Endodermal cell (in vitro differentiated cells): Measurements from ENCODE around the gene TTC23L. TPM values are rescaled to one million over a fixed set of nuclear protein-coding genes. Genes with fewer than 3 reads are reported as not detected.

Experiments
- DNase-seq: peaks from one replicate; pipeline ENCODE4 v3.0.0-alpha.2; 2017
- H3K27ac ChIP-seq: 2 replicates; pipeline ENCODE4 v1.5.1; 2013; ENCODE audit warnings: mild to moderate bottlenecking, low read depth, low read length, moderate library complexity
- H3K27me3 ChIP-seq: 2 replicates; pipeline ENCODE4 v1.6.1; 2013; ENCODE audit warnings: mild to moderate bottlenecking, low read length, moderate library complexity; ENCODE audit not compliant: insufficient read depth, control insufficient read depth, poor library complexity, severe bottlenecking
- H3K36me3 ChIP-seq: 2 replicates; pipeline ENCODE4 v1.7.0; 2013; ENCODE audit warnings: mild to moderate bottlenecking, low read length, moderate library complexity; ENCODE audit not compliant: control insufficient read depth, insufficient read depth
- H3K4me1 ChIP-seq: one replicate; pipeline ENCODE4 v1.7.0; 2013; ENCODE audit warnings: low read length; ENCODE audit not compliant: control insufficient read depth, insufficient read depth
- H3K4me3 ChIP-seq: 2 replicates; pipeline ENCODE4 v1.5.1; 2013; ENCODE audit warnings: mild to moderate bottlenecking, low read length, moderate library complexity
- H3K9ac ChIP-seq: 2 replicates; pipeline ENCODE4 v1.6.1; 2013; ENCODE audit warnings: mild to moderate bottlenecking, low read length, moderate library complexity; ENCODE audit not compliant: poor library complexity, severe bottlenecking; ENCODE audit errors: extremely low read depth
- H3K9me3 ChIP-seq: 2 replicates; pipeline ENCODE4 v1.6.1; 2013; ENCODE audit warnings: mild to moderate bottlenecking, low read length, moderate library complexity; ENCODE audit not compliant: control insufficient read depth
- H3K27ac Mint-ChIP-seq: 2 replicates; pipeline ENCODE4 v1.8.0; 2020; ENCODE audit warnings: mixed read lengths
- H3K27me3 Mint-ChIP-seq: 2 replicates; pipeline ENCODE4 v1.8.0; 2021; ENCODE audit warnings: mild to moderate bottlenecking, mixed read lengths; ENCODE audit not compliant: insufficient read depth
- H3K36me3 Mint-ChIP-seq: 2 replicates; pipeline ENCODE4 v1.8.0; 2020; ENCODE audit warnings: low read depth, mixed read lengths
- H3K4me1 Mint-ChIP-seq: 2 replicates; pipeline ENCODE4 v1.8.0; 2020; ENCODE audit warnings: mixed read lengths
- H3K4me3 Mint-ChIP-seq: 2 replicates; pipeline ENCODE4 v1.8.0; 2020; ENCODE audit warnings: mild to moderate bottlenecking, moderate library complexity, mixed read lengths
- H3K9me3 Mint-ChIP-seq: 2 replicates; pipeline ENCODE4 v1.8.0; 2020; ENCODE audit warnings: mild to moderate bottlenecking, mixed read lengths
- WGBS, 2 experiments: methylation state at CpG; one replicate each; pipeline versions ENCODE4 v1.1.5 to v1.1.7; 2013; ENCODE audit warnings: missing lambda C conversion rate in 2 of 2, mixed read lengths in 1 of 2; ENCODE audit not compliant: insufficient coverage in 1 of 2, insufficient read length in 1 of 2; 5-methylcytosine and 5-hydroxymethylcytosine counted together
- total RNA-seq, 2 donors: library from RNA; stranded (reverse); fragmentation: NEBNext Ultra II Directional in 1 of 2; extraction: Animal tissue kit (Norgen Biotek cat#: 25700) in 1 of 2; gene quantifications; 2 replicates in 1 of 2; 3 replicates in 1 of 2; pipeline ENCODE4 v1.2.1, GENCODE V29; 2021
- TF ChIP-seq, protein P1 (sequence below): fragments of 200-600 bp; sonication (generic); conservative IDR thresholded peaks from 2 replicates; pipeline ENCODE4 v1.5.0; 2021; ENCODE audit warnings: antibody characterized with exemption, mild to moderate bottlenecking

Gene TTC23L
- total RNA-seq, 2 donors from 2014 or later, result 0.95 to 3.0 TPM

GRCh38 chr5:34804913-34805312 is 34.1 kb upstream of the TTC23L start:
- WGBS, 2 experiments, result 94 to 96% methylated on average over 4 to 5 of the region's 5 CpGs
- Histone ChIP-seq H3K4me1 (no peaks in the 10 kb centered on the region), H3K4me3 (no peak overlapping the region), H3K9me3 (no peaks in the 10 kb centered on the region), H3K27ac (no peak overlapping the region), H3K36me3 (peaks cover 47% of the 10 kb centered on the region), H3K9ac (no peak overlapping the region), H3K27me3 (no peaks in the 10 kb centered on the region)
- H3K27ac Mint-ChIP-seq, result no peak overlapping the region
- H3K27me3 Mint-ChIP-seq, result no peaks in the 10 kb centered on the region
- TF ChIP-seq, protein P1, sequence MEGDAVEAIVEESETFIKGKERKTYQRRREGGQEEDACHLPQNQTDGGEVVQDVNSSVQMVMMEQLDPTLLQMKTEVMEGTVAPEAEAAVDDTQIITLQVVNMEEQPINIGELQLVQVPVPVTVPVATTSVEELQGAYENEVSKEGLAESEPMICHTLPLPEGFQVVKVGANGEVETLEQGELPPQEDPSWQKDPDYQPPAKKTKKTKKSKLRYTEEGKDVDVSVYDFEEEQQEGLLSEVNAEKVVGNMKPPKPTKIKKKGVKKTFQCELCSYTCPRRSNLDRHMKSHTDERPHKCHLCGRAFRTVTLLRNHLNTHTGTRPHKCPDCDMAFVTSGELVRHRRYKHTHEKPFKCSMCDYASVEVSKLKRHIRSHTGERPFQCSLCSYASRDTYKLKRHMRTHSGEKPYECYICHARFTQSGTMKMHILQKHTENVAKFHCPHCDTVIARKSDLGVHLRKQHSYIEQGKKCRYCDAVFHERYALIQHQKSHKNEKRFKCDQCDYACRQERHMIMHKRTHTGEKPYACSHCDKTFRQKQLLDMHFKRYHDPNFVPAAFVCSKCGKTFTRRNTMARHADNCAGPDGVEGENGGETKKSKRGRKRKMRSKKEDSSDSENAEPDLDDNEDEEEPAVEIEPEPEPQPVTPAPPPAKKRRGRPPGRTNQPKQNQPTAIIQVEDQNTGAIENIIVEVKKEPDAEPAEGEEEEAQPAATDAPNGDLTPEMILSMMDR, result no peak
- no peak overlapping the region for H3K4me3 Mint-ChIP-seq
- no peak for DNase-seq
- no peaks in the 10 kb centered on the region for H3K9me3 Mint-ChIP-seq
- H3K36me3 Mint-ChIP-seq, result peaks cover 51% of the 10 kb centered on the region
- H3K4me1 Mint-ChIP-seq, result peaks cover 4% of the 10 kb centered on the region

DNA sequence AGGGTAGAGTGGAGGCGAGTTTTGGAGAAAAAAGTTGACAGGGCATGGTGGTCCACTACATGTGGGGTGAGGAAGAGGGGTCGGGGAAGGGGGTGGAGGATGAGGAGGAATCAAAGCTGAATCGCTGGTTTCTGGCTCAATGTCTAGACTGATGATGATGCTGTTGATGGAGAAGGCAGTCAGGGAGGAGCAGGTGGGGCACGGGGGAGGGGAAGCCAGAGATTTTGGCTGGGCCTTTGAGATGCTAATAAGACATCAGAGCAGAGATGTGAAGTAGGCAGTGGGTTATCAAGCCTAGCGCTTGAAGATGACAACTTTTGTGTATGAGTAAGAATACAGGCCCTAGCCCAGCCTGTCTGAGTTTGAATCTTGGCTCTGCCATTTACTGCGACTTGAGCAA is 32.4 kb upstream of the TTC23L start:
- Mint-ChIP-seq H3K9me3 (no peaks in the 10 kb centered on the region), H3K36me3 (peaks cover 36% of the 10 kb centered on the region), H3K27me3 (no peaks in the 10 kb centered on the region), H3K27ac (no peak overlapping the region), H3K4me3 (no peak overlapping the region), H3K4me1 (peaks cover 4% of the 10 kb centered on the region)
- WGBS, 2 experiments, result 89 to 91% methylated on average over 6 of the region's 6 CpGs
- H3K4me1 ChIP-seq, result no peaks in the 10 kb centered on the region
- TF ChIP-seq, protein P1, result no peak
- H3K36me3 ChIP-seq, result peaks cover 34% of the 10 kb centered on the region
- no peaks in the 10 kb centered on the region for H3K27me3 ChIP-seq
- H3K9me3 ChIP-seq, result no peaks in the 10 kb centered on the region
- H3K9ac ChIP-seq, result no peak overlapping the region
- DNase-seq, result peak; percentile 54
- H3K27ac ChIP-seq, result no peak overlapping the region
- no peak overlapping the region for H3K4me3 ChIP-seq

DNA sequence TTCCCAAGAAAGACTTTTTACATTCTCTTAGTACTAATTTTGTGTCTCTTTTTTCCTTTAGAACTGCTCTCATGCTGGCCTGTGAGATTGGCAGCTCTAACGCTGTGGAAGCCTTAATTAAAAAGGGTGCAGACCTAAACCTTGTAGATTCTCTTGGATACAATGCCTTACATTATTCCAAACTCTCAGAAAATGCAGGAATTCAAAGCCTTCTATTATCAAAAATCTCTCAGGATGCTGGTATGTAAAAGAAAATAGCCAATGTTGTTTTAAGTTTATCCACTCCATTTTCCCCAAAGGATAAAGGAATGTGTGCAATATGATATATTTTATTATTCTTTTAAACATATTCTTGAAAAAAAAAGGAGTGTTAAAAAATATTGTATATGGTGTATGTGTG is 27.3 kb upstream of the TTC23L start:
- H3K36me3 Mint-ChIP-seq, result peaks cover 18% of the 10 kb centered on the region
- TF ChIP-seq, protein P1, result no peak
- no peak overlapping the region for H3K4me3 Mint-ChIP-seq
- H3K4me1 Mint-ChIP-seq, result no peaks in the 10 kb centered on the region
- no peaks in the 10 kb centered on the region for H3K9me3 Mint-ChIP-seq
- no peaks in the 10 kb centered on the region for H3K4me1 ChIP-seq
- no peak overlapping the region for H3K27ac ChIP-seq
- H3K27me3 ChIP-seq, result no peaks in the 10 kb centered on the region
- 80% methylated on average over 1 of the region's 1 CpG; no CpG with 5 or more reads in 1 of the 2 experiments for WGBS, 2 experiments
- no peak for DNase-seq
- no peak overlapping the region for H3K27ac Mint-ChIP-seq
- H3K9me3 ChIP-seq, result no peaks in the 10 kb centered on the region
- H3K27me3 Mint-ChIP-seq, result no peaks in the 10 kb centered on the region
- no peak overlapping the region for H3K4me3 ChIP-seq
- H3K36me3 ChIP-seq, result peaks cover 52% of the 10 kb centered on the region
- no peak overlapping the region for H3K9ac ChIP-seq
